Measurements from ENCODE around the gene SNX14. TPM values are rescaled to one million over a fixed set of nuclear protein-coding genes. Genes with fewer than 3 reads are reported as not detected.

SNX14 gene, protein sequence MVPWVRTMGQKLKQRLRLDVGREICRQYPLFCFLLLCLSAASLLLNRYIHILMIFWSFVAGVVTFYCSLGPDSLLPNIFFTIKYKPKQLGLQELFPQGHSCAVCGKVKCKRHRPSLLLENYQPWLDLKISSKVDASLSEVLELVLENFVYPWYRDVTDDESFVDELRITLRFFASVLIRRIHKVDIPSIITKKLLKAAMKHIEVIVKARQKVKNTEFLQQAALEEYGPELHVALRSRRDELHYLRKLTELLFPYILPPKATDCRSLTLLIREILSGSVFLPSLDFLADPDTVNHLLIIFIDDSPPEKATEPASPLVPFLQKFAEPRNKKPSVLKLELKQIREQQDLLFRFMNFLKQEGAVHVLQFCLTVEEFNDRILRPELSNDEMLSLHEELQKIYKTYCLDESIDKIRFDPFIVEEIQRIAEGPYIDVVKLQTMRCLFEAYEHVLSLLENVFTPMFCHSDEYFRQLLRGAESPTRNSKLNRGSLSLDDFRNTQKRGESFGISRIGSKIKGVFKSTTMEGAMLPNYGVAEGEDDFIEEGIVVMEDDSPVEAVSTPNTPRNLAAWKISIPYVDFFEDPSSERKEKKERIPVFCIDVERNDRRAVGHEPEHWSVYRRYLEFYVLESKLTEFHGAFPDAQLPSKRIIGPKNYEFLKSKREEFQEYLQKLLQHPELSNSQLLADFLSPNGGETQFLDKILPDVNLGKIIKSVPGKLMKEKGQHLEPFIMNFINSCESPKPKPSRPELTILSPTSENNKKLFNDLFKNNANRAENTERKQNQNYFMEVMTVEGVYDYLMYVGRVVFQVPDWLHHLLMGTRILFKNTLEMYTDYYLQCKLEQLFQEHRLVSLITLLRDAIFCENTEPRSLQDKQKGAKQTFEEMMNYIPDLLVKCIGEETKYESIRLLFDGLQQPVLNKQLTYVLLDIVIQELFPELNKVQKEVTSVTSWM
- 98.4 and 171 TPM in 2 replicates for total RNA-seq (ENCODE audit: low replicate concordance)

DNA sequence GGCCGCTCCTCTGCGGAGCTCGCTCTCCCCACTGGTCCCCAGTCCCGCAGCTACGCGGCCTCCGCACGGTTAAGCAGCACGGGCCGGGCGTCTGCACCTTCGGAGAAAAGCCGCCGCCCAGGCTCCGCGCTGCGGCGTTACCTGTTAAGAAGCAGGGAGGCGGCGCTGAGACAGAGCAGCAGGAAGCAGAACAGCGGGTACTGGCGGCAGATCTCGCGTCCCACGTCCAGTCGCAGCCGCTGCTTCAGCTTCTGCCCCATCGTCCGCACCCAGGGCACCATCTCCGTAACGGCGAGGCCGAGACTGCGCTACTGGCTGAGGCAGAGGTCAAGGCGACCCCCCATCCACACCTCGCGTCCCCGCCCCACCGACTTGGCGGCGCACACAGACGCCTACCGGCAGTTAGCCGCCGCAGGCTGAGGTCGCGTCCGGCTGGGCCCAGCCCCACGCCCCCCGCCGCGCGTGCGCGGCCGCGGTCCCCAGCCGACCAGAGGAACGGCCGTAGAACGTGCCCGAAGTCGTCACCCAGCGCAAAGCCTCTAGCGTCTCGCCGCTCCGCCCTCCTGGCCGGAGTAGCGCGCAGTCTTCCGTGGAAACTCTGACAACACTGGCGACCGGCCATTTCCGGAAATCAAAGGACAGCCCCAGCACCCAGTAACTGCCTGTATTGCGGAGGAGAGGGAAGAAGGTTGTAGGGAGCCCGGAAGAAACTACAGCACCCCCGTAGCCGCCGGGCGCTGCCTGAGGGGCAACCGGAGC lies at the start of gene SNX14:
TSS of gene SNX14 (minus strand) at position 421 of the 759 bp plus-strand sequence. CDS start at position 281, 140 bp downstream.

DNA sequence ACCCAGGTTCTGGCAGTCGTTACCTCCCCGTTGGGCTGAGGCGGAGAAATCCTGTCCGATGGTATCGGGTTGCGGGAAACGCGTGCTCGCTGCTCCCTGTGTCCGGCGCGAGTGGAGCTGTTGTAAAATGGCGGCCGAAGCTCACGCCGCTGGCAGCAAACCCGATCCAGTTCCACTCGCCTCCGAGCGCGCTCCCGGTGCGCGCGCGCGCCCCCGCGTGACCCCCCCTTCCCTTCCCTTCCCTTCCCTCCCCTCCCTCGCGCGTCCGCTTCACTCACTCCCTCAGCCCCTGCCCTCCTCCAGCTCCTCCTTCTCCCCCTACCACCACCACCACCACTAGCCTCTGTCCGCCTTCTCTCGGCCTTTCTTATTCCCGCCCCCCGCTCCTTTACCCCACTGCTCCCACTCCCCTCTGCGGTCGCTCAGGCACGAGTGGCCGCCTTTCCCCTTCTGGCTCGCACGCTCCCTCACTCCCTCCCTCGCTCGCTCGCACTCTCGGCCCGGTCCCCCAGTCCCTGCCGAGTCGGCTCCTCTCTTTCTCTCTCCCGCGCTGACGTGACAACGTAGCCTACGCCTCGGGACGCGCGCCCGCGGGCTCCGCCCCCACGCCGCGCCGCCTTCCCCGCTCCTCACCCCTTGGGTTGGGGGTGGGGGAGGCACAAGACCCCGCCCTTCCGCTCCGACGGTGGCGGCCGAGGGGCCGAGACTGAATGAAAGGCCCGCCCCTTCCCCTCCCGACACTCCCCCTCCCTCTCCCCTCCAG lies 49.3 kb upstream of the SNX14 start, which contains the start of gene SYNCRIP:
TSS of gene SYNCRIP (minus strand) at position 113 of the 763 bp plus-strand sequence. CDS start 1,447 bp downstream, outside the sequence.

Other genes starting within 250 kb of the SNX14 start
- 193 and 326 TPM in 2 replicates for gene NT5E, start 143.8 kb downstream of the SNX14 start, total RNA-seq (ENCODE audit: low replicate concordance)
- gene SYNCRIP, start 49.0 kb upstream of the SNX14 start, total RNA-seq (ENCODE audit: low replicate concordance) = 24.9 and 48.8 TPM in 2 replicates